H9 (cell line): Measurements from ENCODE around the gene PDHB. TPM values are rescaled to one million over a fixed set of nuclear protein-coding genes. Genes with fewer than 3 reads are reported as not detected.

Experiments used
- DNase-seq: peaks from one replicate; pipeline ENCODE4 v3.0.0-alpha.2; 2017
- H2AFZ ChIP-seq: one replicate; pipeline ENCODE4 v1.6.1; 2013; ENCODE audit warnings: mild to moderate bottlenecking, low read length, control low read depth, moderate library complexity
- H2AK5ac ChIP-seq: 2 replicates; pipeline ENCODE4 v1.6.1; 2013; ENCODE audit warnings: low read length, control low read depth, mixed read lengths; ENCODE audit not compliant: insufficient read length
- H2BK120ac ChIP-seq: one replicate; pipeline ENCODE4 v1.6.1; 2013; ENCODE audit warnings: low read depth, mild to moderate bottlenecking, low read length, control low read depth, inconsistent platforms; ENCODE audit not compliant: poor library complexity, severe bottlenecking
- H2BK12ac ChIP-seq: 2 replicates; pipeline ENCODE4 v1.6.1; 2013; ENCODE audit warnings: low read length, control low read depth, mixed read lengths, low read depth; ENCODE audit not compliant: insufficient read length
- H2BK15ac ChIP-seq: 2 replicates; pipeline ENCODE4 v1.6.1; 2013; ENCODE audit warnings: low read depth, low read length, control low read depth
- H2BK20ac ChIP-seq: one replicate; pipeline ENCODE4 v1.6.1; 2013; ENCODE audit warnings: low read depth, mild to moderate bottlenecking, low read length, control low read depth, inconsistent platforms; ENCODE audit not compliant: poor library complexity, severe bottlenecking
- H2BK5ac ChIP-seq: 2 replicates; pipeline ENCODE4 v1.6.1; 2013; ENCODE audit warnings: low read length, control low read depth, mixed read lengths; ENCODE audit not compliant: insufficient read length
- H3K14ac ChIP-seq: 2 replicates; pipeline ENCODE4 v1.6.1; 2013; ENCODE audit warnings: low read length, control low read depth; ENCODE audit not compliant: insufficient read depth
- H3K18ac ChIP-seq: 2 replicates; pipeline ENCODE4 v1.6.1; 2013; ENCODE audit warnings: low read depth, mild to moderate bottlenecking, mixed read lengths, low read length, control low read depth; ENCODE audit not compliant: insufficient read length
- H3K23ac ChIP-seq: 2 replicates; pipeline ENCODE4 v1.6.1; 2013; ENCODE audit warnings: low read length, control low read depth, mixed read lengths, low read depth; ENCODE audit not compliant: insufficient read length
- H3K23me2 ChIP-seq: 2 replicates; pipeline ENCODE4 v1.6.1; 2013; ENCODE audit warnings: low read depth, mild to moderate bottlenecking, mixed read lengths, low read length, control low read depth; ENCODE audit not compliant: insufficient read length, poor library complexity, severe bottlenecking
- H3K27ac ChIP-seq: 2 replicates; pipeline ENCODE4 v1.5.1; 2013; ENCODE audit warnings: low read length, control low read depth, mixed read lengths, low read depth; ENCODE audit not compliant: insufficient read length
- H3K27me3 ChIP-seq: 2 replicates; pipeline ENCODE4 v1.6.1; 2013; ENCODE audit warnings: low read length, control low read depth, inconsistent platforms; ENCODE audit not compliant: insufficient read depth
- H3K4ac ChIP-seq: 2 replicates; pipeline ENCODE4 v1.6.1; 2013; ENCODE audit warnings: low read depth, mild to moderate bottlenecking, control low read depth, inconsistent platforms, low read length, moderate library complexity
- H3K4me1 ChIP-seq: 2 replicates; pipeline ENCODE4 v1.6.1; 2013; ENCODE audit warnings: low read length, control low read depth, inconsistent platforms; ENCODE audit not compliant: insufficient read depth
- H3K4me2 ChIP-seq: 2 replicates; pipeline ENCODE4 v1.6.1; 2013; ENCODE audit warnings: low read length, control low read depth, mixed read lengths; ENCODE audit not compliant: insufficient read length, insufficient read depth
- H3K56ac ChIP-seq: 2 replicates; pipeline ENCODE4 v1.6.1; 2013; ENCODE audit warnings: low read depth, mild to moderate bottlenecking, mixed read lengths, low read length, control low read depth; ENCODE audit not compliant: insufficient read length
- H3K79me1 ChIP-seq: 2 replicates; pipeline ENCODE4 v1.6.1; 2013; ENCODE audit warnings: low read depth, mild to moderate bottlenecking, moderate library complexity, low read length, control low read depth, inconsistent platforms; ENCODE audit not compliant: insufficient read depth, poor library complexity, severe bottlenecking
- H3K79me2 ChIP-seq: 2 replicates; pipeline ENCODE4 v1.6.1; 2013; ENCODE audit warnings: low read length, control low read depth, inconsistent platforms; ENCODE audit not compliant: insufficient read depth
- H3K9ac ChIP-seq: 2 replicates; pipeline ENCODE4 v1.6.1; 2013; ENCODE audit warnings: low read length, control low read depth, mixed read lengths; ENCODE audit not compliant: insufficient read length; ENCODE audit errors: extremely low read depth
- H3K9me3 ChIP-seq: one replicate; pipeline ENCODE4 v1.6.1; 2013; ENCODE audit warnings: low read depth, low read length, inconsistent platforms; ENCODE audit not compliant: control insufficient read depth
- H3T11ph ChIP-seq: one replicate; pipeline ENCODE4 v1.6.1; 2013; ENCODE audit warnings: mild to moderate bottlenecking, low read length, control low read depth, inconsistent platforms
- H4K20me1 ChIP-seq: one replicate; pipeline ENCODE4 v1.6.1; 2013; ENCODE audit not compliant: control insufficient read depth, insufficient read length, insufficient read depth
- H4K5ac ChIP-seq: 2 replicates; pipeline ENCODE4 v1.6.1; 2013; ENCODE audit warnings: low read depth, mild to moderate bottlenecking, mixed read lengths, low read length, control low read depth; ENCODE audit not compliant: insufficient read length
- H4K8ac ChIP-seq: replicated peaks from 2 replicates; pipeline ENCODE4 v1.6.1; 2013; ENCODE audit warnings: low read length, control low read depth, mixed read lengths, low read depth; ENCODE audit not compliant: insufficient read length
- H4K91ac ChIP-seq: 2 replicates; pipeline ENCODE4 v1.6.1; 2013; ENCODE audit warnings: low read depth, mild to moderate bottlenecking, moderate library complexity, mixed read lengths, low read length, control low read depth; ENCODE audit not compliant: insufficient read length
- H3K27ac Mint-ChIP-seq, 3 experiments: 2 replicates in 2 of 3; 3 replicates in 1 of 3; pipeline ENCODE4 v1.8.0; 2020 to 2021; ENCODE audit warnings: mixed read lengths in 3 of 3, mild to moderate bottlenecking in 1 of 3, moderate library complexity in 1 of 3
- H3K27me3 Mint-ChIP-seq: 2 replicates; pipeline ENCODE4 v1.8.0; 2021; ENCODE audit warnings: low read depth, mild to moderate bottlenecking, moderate library complexity, mixed read lengths
- H3K36me3 Mint-ChIP-seq, 3 experiments: 2 replicates in 2 of 3; 3 replicates in 1 of 3; pipeline ENCODE4 v1.8.0; 2020 to 2021; ENCODE audit warnings: low read depth in 3 of 3, mixed read lengths in 3 of 3; ENCODE audit not compliant: insufficient read depth in 1 of 3
- H3K4me1 Mint-ChIP-seq, 2 experiments: 2 replicates each; pipeline ENCODE4 v1.8.0; 2020; ENCODE audit warnings: mixed read lengths in 2 of 2
- H3K4me3 Mint-ChIP-seq, 2 experiments: 2 replicates in 1 of 2; 3 replicates in 1 of 2; pipeline ENCODE4 v1.8.0; 2020 to 2021; ENCODE audit warnings: mild to moderate bottlenecking in 2 of 2, mixed read lengths in 2 of 2, moderate library complexity in 1 of 2
- H3K9me3 Mint-ChIP-seq, 2 experiments: 2 replicates in 1 of 2; 3 replicates in 1 of 2; pipeline ENCODE4 v1.8.0; 2020; ENCODE audit warnings: mild to moderate bottlenecking in 2 of 2, mixed read lengths in 2 of 2, moderate library complexity in 1 of 2
- WGBS: extraction: QIAGEN DNeasy Blood & Tissue Kit; methylation state at CpG from one replicate; pipeline ENCODE4 v1.1.7; 2013; ENCODE audit warnings: missing lambda C conversion rate, low lambda C conversion rate, mixed read lengths; ENCODE audit not compliant: insufficient read length; ENCODE audit errors: extremely low coverage; 5-methylcytosine and 5-hydroxymethylcytosine counted together
- long read RNA-seq: library from polyadenylated mRNA; unstranded; transcript quantifications from one replicate; pipeline ENCODE4 v2.0.0, GENCODE V29; 2020
- total RNA-seq: library from RNA; stranded (reverse); gene quantifications from 2 replicates; pipeline ENCODE4 v1.2.1, GENCODE V29; 2021
- TF ChIP-seq, protein P1 (sequence below): fragments of 200-600 bp; sonication (generic); conservative IDR thresholded peaks from 3 replicates; pipeline ENCODE4 v1.8.0; 2021; ENCODE audit warnings: antibody characterized with exemption, mild to moderate bottlenecking

PDHB gene
- total RNA-seq = 131 and 132 TPM in 2 replicates
- long read RNA-seq, transcript PDHB-201 (10 exons, 1,527 nt) = major isoform, 1,002 of 1,065 reads
- long read RNA-seq, transcript PDHB-202 (9 exons, 1,478 nt) = minor isoform, 10 of 1,065 reads
- long read RNA-seq, transcript PDHB-203 (9 exons, 1,535 nt) = minor isoform, 12 of 1,065 reads
- long read RNA-seq, partial matches to known transcripts = 11 of 1,065 reads
- long read RNA-seq, other reads (novel, unspliced or antisense) = 28 of 1,065 reads

DNA sequence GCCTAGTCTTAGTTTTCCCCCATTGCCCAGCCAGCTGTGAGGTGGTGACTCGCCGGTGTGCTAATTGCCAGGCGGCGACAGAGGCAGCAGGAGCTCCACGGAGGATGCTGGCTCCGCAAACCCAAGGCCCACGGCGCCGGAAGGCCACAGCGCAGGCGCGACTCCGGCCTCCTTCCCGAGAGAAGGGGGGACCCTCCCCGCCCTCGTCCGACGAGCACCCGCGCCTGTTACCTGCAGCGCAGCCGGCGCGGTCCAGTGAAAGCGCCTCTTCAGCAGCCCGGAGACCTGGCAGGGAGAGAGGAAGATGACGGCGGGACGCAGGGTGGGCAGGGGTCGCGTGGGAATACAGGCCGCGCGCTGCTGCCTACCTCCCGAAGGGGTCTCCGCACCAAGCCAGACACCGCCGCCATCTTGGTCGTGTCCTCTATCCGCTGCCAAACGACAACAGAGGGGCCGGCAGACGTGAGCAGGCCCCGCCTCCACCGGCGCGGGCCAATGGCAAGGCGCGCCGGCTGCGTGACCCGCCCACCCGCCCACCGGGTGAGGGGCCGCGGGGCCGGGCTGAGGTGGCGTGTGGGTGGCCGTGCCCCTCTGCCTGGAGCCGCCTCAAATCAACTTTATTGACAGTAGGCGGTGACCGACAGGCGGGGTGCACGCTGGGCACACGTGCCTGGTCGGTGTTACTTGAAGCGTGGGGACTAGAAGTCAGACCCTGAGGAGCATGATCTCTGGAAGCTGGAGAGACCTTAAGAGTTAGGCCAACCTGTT is at the start of gene PDHB:
Gene PDHB, minus strand, starts transcription at position 433 of the 768 bp plus-strand sequence. Its CDS starts 23 bp downstream, at position 410.
- Mint-ChIP-seq H3K36me3 (peaks cover 34 to 35% (median 34%) of the 10 kb centered on the region in 3 experiments), H3K27ac (peak within 1 kb of the TSS; percentile 97 to 99 (median 98)), H3K4me1 (peaks cover 33 to 38% of the 10 kb centered on the region in 2 experiments), H3K9me3 (no peaks in the 10 kb centered on the region), H3K4me3 (peak within 1 kb of the TSS; percentile 92 to 96), H3K27me3 (no peaks in the 10 kb centered on the region; the same call in 1 of the 2 replicates)
- H4K8ac ChIP-seq = no peak within 1 kb of the TSS
- WGBS = no CpG with 5 or more reads among the region's 67 CpGs
- H3K4ac ChIP-seq = peak within 1 kb of the TSS; percentile 37; the same call in 1 of the 2 replicates
- no peak within 1 kb of the TSS for H2BK15ac ChIP-seq
- H2BK20ac ChIP-seq = no peak within 1 kb of the TSS
- H3K27ac ChIP-seq = peak within 1 kb of the TSS; percentile 28
- peak within 1 kb of the TSS; percentile 96 for H3K14ac ChIP-seq
- no peak within 1 kb of the TSS for H2BK120ac ChIP-seq
- no peaks in the 10 kb centered on the region for H3K23me2 ChIP-seq
- H3K79me2 ChIP-seq = peaks cover 1% of the 10 kb centered on the region; the same call in 1 of the 2 replicates
- peak within 1 kb of the TSS; percentile 97 for H3K18ac ChIP-seq
- H3K4me2 ChIP-seq = peak within 1 kb of the TSS; percentile 63
- no peaks in the 10 kb centered on the region for H4K20me1 ChIP-seq
- peak within 1 kb of the TSS; percentile 86 for H3K9ac ChIP-seq
- no peak within 1 kb of the TSS for H2AFZ ChIP-seq
- peak within 1 kb of the TSS; percentile 7 for H2AK5ac ChIP-seq
- no peaks in the 10 kb centered on the region for H3K79me1 ChIP-seq
- H2BK12ac ChIP-seq = peak within 1 kb of the TSS; percentile 75
- no peak within 1 kb of the TSS for H2BK5ac ChIP-seq
- H3K27me3 ChIP-seq = no peaks in the 10 kb centered on the region
- no peak within 1 kb of the TSS for H4K5ac ChIP-seq
- TF ChIP-seq, protein P1, sequence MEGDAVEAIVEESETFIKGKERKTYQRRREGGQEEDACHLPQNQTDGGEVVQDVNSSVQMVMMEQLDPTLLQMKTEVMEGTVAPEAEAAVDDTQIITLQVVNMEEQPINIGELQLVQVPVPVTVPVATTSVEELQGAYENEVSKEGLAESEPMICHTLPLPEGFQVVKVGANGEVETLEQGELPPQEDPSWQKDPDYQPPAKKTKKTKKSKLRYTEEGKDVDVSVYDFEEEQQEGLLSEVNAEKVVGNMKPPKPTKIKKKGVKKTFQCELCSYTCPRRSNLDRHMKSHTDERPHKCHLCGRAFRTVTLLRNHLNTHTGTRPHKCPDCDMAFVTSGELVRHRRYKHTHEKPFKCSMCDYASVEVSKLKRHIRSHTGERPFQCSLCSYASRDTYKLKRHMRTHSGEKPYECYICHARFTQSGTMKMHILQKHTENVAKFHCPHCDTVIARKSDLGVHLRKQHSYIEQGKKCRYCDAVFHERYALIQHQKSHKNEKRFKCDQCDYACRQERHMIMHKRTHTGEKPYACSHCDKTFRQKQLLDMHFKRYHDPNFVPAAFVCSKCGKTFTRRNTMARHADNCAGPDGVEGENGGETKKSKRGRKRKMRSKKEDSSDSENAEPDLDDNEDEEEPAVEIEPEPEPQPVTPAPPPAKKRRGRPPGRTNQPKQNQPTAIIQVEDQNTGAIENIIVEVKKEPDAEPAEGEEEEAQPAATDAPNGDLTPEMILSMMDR = no peak
- H3K23ac ChIP-seq = no peak within 1 kb of the TSS
- peaks cover 9% of the 10 kb centered on the region; the same call in 1 of the 2 replicates for H3K4me1 ChIP-seq
- no peaks in the 10 kb centered on the region for H3K9me3 ChIP-seq
- H4K91ac ChIP-seq = peak within 1 kb of the TSS; percentile 79
- peak; percentile 96 for DNase-seq
- no peak within 1 kb of the TSS for H3K56ac ChIP-seq
- no peak within 1 kb of the TSS for H3T11ph ChIP-seq
